A204.1 (cell line): Measurements from ENCODE around the gene IFNA13.
"Not testable (repeated sequence)": the region's sequence is repeated elsewhere in the genome, so short reads cannot be mapped to it uniquely, and the experiment has no call there.

ENCODE experiments used
- FAIRE-seq: peaks from 2 replicates; lab custom pipeline; 2012; peaks lifted over from hg19 to GRCh38; lab: Jason Lieb, UNC

Gene IFNA13

DNA sequence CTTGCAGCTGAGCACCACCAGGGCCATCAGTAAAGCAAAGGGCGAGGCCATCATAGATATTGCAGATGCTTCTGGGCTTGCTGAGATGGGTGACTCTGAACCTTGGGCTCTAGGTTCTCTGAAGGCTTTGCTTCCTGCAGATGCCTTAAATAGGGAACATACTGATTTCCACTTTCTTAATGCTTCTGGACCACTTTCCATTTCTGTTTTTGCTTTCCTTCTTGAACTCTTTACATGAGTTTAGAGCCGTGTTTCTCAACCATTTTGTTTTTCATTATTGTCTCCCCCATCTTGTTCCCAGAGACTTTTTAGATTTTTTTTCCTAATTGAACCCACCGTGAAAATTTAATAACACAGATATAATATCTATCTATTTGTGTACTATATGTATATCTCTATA lies at the start of gene IFNA13:
Gene IFNA13, minus strand, starts transcription at position 101 of the 400 bp plus-strand sequence. Its CDS starts 47 bp downstream, at position 54.
- no peak for FAIRE-seq

DNA sequence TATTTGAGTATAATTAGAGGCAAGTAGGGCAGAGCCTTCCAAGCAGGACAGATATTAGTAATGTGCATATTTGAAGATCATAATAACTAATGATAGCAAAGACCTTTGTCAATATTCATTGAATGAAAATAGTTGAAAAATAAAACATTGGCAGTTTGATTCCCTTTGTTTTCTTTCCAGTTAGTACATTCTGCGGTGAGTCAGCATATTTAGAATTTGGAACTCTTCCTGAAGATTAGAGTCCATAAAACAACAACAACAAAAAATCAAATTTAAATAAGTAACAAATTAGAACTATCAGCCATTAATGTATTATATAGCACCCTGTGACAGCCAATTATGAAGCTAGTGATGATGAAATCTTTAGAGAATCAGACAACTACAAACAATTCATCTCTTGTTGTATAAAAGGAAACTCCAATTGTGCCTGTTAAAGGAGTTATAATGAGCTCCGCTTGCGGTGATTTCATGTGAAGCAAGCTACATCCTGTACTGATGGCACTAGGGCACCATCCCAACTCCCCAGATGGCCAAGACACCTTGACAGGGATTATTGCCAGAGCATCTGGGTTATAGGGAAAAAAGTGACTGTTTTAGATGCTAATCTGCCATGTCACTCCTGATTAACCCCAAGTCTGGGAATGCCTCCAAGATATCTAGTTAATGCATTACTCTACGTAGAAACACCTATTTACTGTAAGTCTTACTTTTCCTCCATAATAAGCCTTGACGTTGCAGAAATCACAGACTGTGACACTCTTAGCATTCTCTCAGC lies 47.8 kb upstream of the IFNA13 start:
- FAIRE-seq, result no peak

DNA sequence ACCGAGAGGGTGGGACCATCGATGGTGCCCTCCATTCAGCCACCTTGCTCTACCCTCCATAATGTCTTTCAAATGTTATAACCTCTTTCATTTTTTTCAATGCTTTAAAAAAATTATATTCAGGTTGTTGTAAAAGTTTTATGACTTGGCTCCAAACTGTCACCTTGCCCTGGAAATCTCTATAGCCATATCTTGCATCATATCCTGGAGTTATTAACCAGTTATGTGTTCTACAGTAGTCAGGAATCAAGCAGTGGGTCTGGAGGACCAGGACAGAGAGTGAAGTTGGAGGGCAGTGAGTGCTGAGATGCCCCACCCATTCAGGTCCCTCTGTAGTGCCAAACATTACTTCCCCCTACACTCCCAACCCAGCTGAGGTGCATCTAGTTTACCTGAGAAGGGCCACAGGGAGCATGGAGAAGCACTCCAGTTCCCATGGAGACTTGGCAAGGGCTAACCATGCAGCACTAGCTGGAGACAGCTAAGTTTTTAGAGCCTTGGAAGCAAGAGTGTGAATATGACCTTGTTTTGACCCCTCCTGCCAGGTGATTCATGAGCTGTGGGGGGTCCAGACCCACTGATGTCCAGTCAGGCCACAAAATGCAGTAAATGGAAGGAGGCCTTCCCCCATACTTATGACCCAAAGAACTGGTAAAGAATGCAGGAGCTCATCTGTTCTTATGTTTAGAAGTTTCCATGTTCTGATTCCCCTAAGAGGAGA lies 46.5 kb upstream of the IFNA13 start:
- no peak for FAIRE-seq

DNA sequence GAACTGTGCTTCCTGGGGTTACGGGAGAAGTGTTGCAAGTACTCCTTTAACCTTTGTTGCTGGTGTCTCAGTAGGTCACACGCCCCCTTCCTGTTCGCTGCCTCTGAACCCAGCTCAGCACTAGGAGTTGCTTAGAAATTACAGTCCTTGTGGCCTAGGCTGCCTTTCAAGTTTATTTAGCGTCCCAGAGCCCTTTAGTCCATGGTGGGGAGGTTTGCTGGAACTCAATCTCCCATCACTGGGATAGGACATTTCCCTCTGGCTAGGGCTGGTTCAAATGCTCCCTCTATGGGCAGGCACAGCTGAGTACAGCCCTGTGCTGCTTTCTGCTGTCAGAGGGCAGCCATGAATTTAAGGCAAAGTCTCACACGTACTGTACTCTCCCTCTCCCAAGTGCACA lies 45.8 kb upstream of the IFNA13 start:
- FAIRE-seq, result no peak

DNA sequence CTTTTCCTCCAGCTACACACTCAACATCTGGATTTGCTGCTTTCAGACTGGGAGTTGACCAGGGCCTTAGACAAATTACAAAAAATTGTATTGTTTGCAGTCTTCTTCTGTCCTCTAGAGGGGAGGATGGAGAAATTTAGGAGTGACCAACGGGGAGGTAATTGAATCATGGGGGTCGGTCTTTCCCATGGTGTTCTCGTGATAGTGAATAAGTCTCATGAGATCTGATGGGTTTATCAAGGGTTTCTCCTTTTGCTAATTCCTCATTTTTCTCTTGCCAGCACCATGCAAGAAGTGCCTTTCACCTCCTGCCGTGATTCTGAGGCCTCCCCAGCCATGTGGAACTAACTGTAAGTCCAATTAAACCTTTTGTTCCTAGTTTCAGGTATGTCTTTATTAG lies 45.3 kb upstream of the IFNA13 start:
- no peak for FAIRE-seq

GRCh38 chr9:21412107-21412506 lies 44.2 kb upstream of the IFNA13 start:
- FAIRE-seq, result no peak

GRCh38 chr9:21408817-21409216 lies 41.0 kb upstream of the IFNA13 start, which contains the start of gene IFNA8:
IFNA8 (plus strand) TSS chr9:21409117; CDS start chr9:21409177, 60 bp downstream.
- FAIRE-seq, result no peak

DNA sequence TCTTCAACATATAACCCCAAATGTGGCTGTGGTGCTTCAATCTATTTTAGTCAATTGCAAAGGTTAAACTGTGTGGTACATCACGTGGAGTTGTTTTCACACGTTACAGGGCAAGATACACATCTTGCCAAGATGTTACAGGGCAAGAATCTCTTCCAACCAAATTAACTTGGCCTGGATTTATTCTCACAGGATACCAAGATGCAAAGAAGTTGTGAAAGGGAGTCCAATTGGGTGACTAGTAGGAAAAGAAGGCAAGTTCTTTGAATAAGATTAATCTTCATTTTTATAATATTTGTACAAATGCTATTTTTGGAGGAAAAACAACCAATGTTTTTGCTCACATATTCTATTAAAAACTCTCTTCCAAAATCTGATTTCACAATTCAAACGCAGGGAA lies 36.3 kb upstream of the IFNA13 start:
- no peak for FAIRE-seq

DNA sequence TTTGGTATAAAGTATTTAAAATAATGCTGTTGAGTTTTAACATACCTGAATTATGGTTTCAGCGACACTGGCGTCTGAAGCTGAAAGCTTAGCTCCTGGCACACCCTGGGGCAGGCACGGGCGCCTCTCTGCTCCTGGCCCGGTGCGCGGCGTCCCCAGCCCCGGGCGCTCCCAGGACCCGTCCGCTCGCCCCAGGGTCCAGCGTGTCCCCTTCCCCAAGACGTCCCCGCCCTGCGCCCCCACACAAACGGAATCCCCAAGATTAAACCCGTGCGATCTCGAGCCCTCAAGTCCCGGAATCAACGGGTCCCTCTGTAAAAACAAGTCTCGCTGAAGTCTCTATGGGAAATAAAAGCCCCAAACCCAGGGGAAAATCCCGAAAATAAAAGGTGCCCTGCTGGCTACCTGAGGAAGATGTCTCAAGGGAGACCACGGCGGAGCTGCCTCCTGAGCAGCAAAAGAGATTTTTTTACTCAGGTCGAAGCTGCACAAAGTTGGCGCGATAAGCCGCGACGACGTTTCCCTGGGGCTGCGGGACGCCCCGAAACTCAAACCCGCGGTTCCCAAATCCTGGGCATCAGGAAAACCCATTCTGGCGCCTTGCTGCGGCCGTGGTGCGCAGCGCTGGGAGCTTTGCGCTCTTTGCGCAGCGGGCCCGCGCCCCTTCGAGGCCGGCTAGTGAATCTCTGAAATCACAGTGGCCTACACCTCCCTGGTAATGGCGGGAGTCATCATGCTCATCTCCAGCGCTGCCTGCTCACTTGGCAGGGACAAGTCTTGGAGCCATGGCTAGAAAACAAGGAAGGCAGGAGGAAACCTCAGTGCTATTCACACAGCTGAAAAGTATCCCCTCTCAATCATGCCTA lies 34.8 kb upstream of the IFNA13 start:
- no peak for FAIRE-seq

GRCh38 chr9:21399956-21400355 lies 32.1 kb upstream of the IFNA13 start:
- FAIRE-seq, result no peak

- no peak for FAIRE-seq
Measured at GRCh38 chr9:21398955-21399489, 31.2 kb upstream of the IFNA13 start.

GRCh38 chr9:21395778-21396717 lies 28.2 kb upstream of the IFNA13 start:
- FAIRE-seq, result no peak

GRCh38 chr9:21392270-21392669 lies 24.4 kb upstream of the IFNA13 start:
- no peak for FAIRE-seq

DNA sequence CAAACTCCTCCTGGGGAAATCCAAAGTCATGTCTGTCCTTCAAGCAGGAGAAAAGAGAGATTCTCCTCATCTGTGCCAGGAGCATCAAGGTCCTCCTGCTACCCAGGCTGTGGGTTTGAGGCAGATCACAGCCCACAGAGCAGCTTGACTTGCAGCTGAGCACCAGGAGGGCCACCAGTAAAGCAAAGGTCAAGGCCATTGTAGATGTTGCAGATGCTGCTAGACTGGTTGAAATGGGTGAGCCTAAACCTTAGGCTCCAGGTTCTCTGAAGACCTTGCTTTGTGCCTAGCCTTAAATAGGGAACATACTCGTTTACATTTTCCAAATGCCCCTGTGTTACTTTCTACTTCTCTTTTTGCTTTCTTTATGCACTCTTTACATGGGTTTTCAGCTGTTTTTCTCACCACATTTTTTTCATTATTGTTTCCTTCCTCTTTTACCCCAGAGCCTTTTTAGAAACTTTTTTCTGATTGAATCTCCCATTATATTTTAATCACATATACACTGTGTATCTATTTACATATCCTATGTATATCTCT lies 17.3 kb upstream of the IFNA13 start, which contains the start of gene IFNA2:
Gene IFNA2, minus strand, starts transcription at position 268 of the 540 bp plus-strand sequence. Its CDS starts 69 bp downstream, at position 199.
- FAIRE-seq, result no peak

GRCh38 chr9:21383627-21384026 lies 15.8 kb upstream of the IFNA13 start:
- no peak for FAIRE-seq

DNA sequence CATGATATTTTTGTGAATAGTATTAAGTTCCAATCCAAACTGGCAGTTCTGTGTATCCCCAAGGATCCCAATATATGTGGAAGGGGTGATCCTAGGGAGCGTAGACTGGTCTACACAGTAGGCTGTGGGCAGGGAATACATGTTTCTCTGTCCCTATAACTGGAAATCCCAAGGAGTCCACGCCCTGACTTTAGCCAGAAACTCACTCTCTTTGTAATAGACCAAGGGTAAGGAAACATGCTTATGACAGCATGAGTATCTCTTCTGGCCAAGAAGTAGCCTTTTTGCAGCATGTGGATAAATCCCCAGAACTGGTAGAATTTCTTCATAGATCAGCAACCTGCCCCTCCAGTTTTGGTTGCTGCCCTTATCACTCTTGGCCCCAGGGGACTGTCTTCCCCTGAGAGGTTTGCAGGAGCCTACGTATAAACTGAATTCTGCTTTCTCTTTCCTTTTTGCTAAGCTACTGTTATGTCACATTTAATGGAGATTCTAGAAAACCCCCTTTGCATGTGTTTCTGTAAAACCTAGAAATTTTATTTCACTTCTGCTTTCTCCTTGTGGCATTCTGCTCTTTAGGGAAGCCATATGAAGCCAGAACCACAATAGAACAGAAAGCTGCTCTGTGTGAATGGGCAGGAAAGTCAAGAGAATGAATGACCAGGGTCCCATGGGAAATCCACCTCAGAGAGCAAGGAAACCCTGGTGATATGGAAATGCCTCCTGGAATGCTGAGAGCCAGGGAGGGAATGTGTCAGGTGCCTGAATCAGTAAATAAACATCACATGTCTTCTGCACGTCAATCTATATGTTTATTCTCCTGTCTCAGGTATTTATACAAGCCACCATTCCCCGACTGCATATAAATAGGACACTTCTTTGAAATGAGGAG lies 13.8 kb upstream of the IFNA13 start:
- FAIRE-seq, result no peak

DNA sequence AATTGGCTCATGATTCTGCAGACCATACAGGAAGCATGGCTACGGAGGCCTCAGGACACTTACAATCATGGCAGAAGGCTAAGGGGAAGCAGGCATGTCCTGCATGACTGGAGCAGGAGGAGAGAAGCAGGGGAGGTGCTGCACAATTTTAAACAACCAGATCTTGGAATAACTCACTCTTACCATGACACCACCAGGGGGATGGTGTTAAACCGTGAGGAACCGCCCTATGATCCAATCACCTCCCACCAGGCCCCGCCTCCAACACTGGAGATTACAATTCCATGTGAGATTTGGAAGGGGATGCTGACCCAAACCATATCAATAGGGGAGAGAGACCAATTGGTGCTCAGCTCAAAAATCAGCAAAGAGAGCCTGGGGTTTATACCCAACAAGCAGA lies 3.6 kb upstream of the IFNA13 start:
- FAIRE-seq, result not testable (repeated sequence)

DNA sequence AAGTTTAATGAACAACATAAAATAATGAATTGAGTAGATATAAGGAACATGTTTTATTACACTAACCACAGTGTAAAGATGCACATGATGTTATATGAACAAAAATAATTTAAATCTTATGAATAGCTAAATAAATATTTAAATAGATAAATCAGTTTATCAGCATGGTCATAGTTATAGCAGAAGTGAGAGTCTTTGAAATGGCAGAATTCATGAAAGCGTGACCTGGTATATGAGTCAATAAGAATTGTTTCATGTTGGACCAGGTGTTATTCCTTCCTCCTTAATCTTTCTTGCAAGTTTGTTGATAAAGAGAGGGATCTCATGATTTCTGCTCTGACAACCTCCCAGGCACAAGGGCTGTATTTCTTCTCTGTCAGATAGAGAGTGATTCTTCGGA lies 688 bp downstream of the IFNA13 start:
- FAIRE-seq, result peak; percentile 74

DNA sequence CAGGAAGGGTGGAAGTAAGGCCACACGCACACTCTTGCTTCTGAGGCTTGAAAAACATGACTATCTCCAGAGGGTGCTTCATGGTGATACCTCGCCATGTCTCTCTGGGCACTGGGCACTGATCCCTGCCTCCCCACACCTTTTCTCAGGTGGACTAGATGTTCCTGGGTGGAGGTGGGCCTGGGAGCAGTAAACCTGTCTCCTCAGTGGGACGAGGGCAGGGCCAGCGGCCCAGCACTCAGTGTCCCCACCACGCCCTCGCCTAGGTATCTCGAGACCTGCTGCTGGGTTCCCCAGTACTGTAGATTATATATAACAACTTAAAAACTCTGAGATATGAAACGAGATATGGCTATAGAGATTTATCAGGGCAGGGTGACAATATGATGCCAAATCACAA lies 5.6 kb downstream of the IFNA13 start:
- no peak for FAIRE-seq
